Measurements from ENCODE around the gene DCHS2.

DCHS2 gene

GRCh38 chr4:154390324-154390723 is 101.3 kb downstream of the DCHS2 start:
- no peak for DNase-seq
- TF ChIP-seq CTCF (IDR thresholded peaks at IDR 0.05): no peak
- Histone ChIP-seq H3K27me3 (no peaks in the 10 kb centered on the region), H3K9me3 (no peaks in the 10 kb centered on the region), H3K4me1 (no peaks in the 10 kb centered on the region), H3K27ac (no peak overlapping the region), H3K36me3 (no peaks in the 10 kb centered on the region), H3K4me3 (no peak overlapping the region)
- intact Hi-C loops (cut with DNase I; ENCODE audit: low total_unique reads): no loop called here

- no peak for DNase-seq
- Histone ChIP-seq H3K27me3 (no peaks in the 10 kb centered on the region), H3K9me3 (no peaks in the 10 kb centered on the region), H3K4me3 (no peak overlapping the region), H3K36me3 (no peaks in the 10 kb centered on the region), H3K4me1 (no peaks in the 10 kb centered on the region), H3K27ac (no peak overlapping the region)
- intact Hi-C loops (cut with DNase I; ENCODE audit: low total_unique reads): no loop called here
- no peak for TF ChIP-seq CTCF (IDR thresholded peaks at IDR 0.05)
Observed at GRCh38 chr4:154389148-154389547, 102.5 kb downstream of the DCHS2 start.

GRCh38 chr4:154384012-154384411 is 107.6 kb downstream of the DCHS2 start:
- Histone ChIP-seq H3K27me3 (no peaks in the 10 kb centered on the region), H3K36me3 (no peaks in the 10 kb centered on the region), H3K4me1 (no peaks in the 10 kb centered on the region), H3K27ac (no peak overlapping the region), H3K9me3 (no peaks in the 10 kb centered on the region), H3K4me3 (no peak overlapping the region)
- TF ChIP-seq CTCF (IDR thresholded peaks at IDR 0.05): no peak
- DNase-seq: no peak
- intact Hi-C loops (cut with DNase I; ENCODE audit: low total_unique reads): no loop called here

GRCh38 chr4:154376486-154376885 is 115.1 kb downstream of the DCHS2 start:
- H3K27me3 ChIP-seq: no peaks in the 10 kb centered on the region
- H3K4me3 ChIP-seq: no peak overlapping the region
- no peak for TF ChIP-seq CTCF (IDR thresholded peaks at IDR 0.05)
- no peak for DNase-seq
- no peaks in the 10 kb centered on the region for H3K9me3 ChIP-seq
- H3K4me1 ChIP-seq: no peaks in the 10 kb centered on the region
- H3K27ac ChIP-seq: no peak overlapping the region
- intact Hi-C loops (cut with DNase I; ENCODE audit: low total_unique reads): no loop called here
- H3K36me3 ChIP-seq: no peaks in the 10 kb centered on the region

GRCh38 chr4:154368060-154368459 is 123.5 kb downstream of the DCHS2 start:
- H3K4me3 ChIP-seq: no peak overlapping the region
- H3K9me3 ChIP-seq: no peaks in the 10 kb centered on the region
- intact Hi-C loops (cut with DNase I; ENCODE audit: low total_unique reads): no loop called here
- no peak overlapping the region for H3K27ac ChIP-seq
- H3K36me3 ChIP-seq: no peaks in the 10 kb centered on the region
- peaks cover 0 to 23% (median 9%) of the 10 kb centered on the region in 4 donors for H3K4me1 ChIP-seq
- H3K27me3 ChIP-seq: no peaks in the 10 kb centered on the region
- TF ChIP-seq CTCF (IDR thresholded peaks at IDR 0.05): no peak
- DNase-seq: no peak

GRCh38 chr4:154367659-154368058 is 123.9 kb downstream of the DCHS2 start:
- Histone ChIP-seq H3K27me3 (no peaks in the 10 kb centered on the region), H3K27ac (no peak overlapping the region), H3K4me3 (no peak overlapping the region), H3K9me3 (no peaks in the 10 kb centered on the region), H3K36me3 (no peaks in the 10 kb centered on the region), H3K4me1 (peaks cover 0 to 23% (median 9%) of the 10 kb centered on the region in 4 donors)
- no peak for DNase-seq
- intact Hi-C loops (cut with DNase I; ENCODE audit: low total_unique reads): no loop called here
- no peak for TF ChIP-seq CTCF (IDR thresholded peaks at IDR 0.05)
